Transverse colon (tissue), 4 donors: ENCODE results near the gene SCNN1A.

Source experiments
- EP300 ChIP-seq: sonication (generic); formaldehyde crosslinking; IDR thresholded peaks from one replicate; pipeline ENCODE4 v1.6.1; 2017; ENCODE audit warnings: antibody characterized with exemption, low read depth
- POLR2AphosphoS5 ChIP-seq, 3 donors: sonication (generic); formaldehyde crosslinking; IDR thresholded peaks; one replicate each; pipeline ENCODE4 v1.6.1; 2016; ENCODE audit warnings: antibody characterized with exemption in 3 of 3
- TF ChIP-seq, protein P1 (sequence below), 5 experiments: fragments of 200-600 bp in 3 of 5; fragments of 450-650 bp in 2 of 5; sonication (generic) in 3 of 5; IDR thresholded peaks; 1 replicate in 2 of 5; 2 replicates in 3 of 5; pipeline ENCODE4 v1.5.1; 2016 to 2017; ENCODE audit warnings: antibody characterized with exemption in 5 of 5, inconsistent platforms in 3 of 5, mild to moderate bottlenecking in 2 of 5, moderate library complexity in 1 of 5

DNA sequence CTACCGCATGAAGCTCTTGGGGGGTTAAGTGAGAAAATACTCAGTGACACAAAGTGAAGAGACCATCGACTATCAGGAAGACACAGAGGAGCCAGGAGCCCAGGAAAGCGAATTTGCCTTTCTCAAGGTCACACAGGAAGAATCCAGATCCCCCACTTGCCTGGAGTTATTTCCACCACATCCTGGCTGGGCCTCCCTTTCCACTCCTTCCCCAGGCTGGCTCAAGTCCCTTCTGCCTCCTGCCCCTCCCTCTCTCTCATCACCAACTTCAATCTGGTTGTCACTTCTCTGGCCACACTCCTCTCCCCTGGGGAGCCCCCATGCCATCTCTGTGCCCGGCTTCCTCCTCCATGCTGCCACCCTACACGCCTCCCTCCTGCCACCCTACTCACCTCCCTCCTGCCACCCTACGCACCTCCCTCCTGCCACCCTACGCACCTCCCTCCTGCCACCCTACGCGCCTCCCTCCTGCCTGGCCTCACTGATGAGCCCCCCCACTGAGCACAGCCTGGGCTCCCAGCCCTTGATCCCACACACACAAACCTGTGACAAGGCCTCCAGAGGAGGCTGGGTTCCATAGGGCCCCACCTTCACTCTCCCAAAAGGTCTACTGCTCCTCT, 6.3 kb downstream of the SCNN1A start:
- TF ChIP-seq, protein P1, sequence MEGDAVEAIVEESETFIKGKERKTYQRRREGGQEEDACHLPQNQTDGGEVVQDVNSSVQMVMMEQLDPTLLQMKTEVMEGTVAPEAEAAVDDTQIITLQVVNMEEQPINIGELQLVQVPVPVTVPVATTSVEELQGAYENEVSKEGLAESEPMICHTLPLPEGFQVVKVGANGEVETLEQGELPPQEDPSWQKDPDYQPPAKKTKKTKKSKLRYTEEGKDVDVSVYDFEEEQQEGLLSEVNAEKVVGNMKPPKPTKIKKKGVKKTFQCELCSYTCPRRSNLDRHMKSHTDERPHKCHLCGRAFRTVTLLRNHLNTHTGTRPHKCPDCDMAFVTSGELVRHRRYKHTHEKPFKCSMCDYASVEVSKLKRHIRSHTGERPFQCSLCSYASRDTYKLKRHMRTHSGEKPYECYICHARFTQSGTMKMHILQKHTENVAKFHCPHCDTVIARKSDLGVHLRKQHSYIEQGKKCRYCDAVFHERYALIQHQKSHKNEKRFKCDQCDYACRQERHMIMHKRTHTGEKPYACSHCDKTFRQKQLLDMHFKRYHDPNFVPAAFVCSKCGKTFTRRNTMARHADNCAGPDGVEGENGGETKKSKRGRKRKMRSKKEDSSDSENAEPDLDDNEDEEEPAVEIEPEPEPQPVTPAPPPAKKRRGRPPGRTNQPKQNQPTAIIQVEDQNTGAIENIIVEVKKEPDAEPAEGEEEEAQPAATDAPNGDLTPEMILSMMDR (IDR thresholded peaks at IDR 0.05) = no peak
- no peak for TF ChIP-seq POLR2AphosphoS5 (IDR thresholded peaks at IDR 0.05)
- TF ChIP-seq EP300 = no peak
